ENCODE measurements around the gene SEMA5A. TPM values are rescaled to one million over a fixed set of nuclear protein-coding genes. Genes with fewer than 3 reads are reported as not detected.

Gene SEMA5A
- total RNA-seq, 1 donor from 2014 or later: 0.51 TPM

- no peaks in the 10 kb centered on the region for H3K36me3 Mint-ChIP-seq (ENCODE audit: unreplicated experiment)
- H3K4me1 Mint-ChIP-seq (ENCODE audit: low read depth, unreplicated experiment): peaks cover 3% of the 10 kb centered on the region
- H3K9me3 Mint-ChIP-seq (ENCODE audit: unreplicated experiment): peaks cover 3% of the 10 kb centered on the region
- no peak for TF ChIP-seq CTCF (IDR thresholded peaks at IDR 0.05; ENCODE audit: partially characterized antibody, unreplicated experiment)
- H3K27ac Mint-ChIP-seq (ENCODE audit: unreplicated experiment): no peak overlapping the region
- no peaks in the 10 kb centered on the region for H3K27me3 Mint-ChIP-seq (ENCODE audit: unreplicated experiment)
- H3K4me3 Mint-ChIP-seq (ENCODE audit: unreplicated experiment): no peak overlapping the region
- DNase-seq: no peak
Observed at GRCh38 chr5:9105851-9106250, 440.0 kb downstream of the SEMA5A start.

DNA sequence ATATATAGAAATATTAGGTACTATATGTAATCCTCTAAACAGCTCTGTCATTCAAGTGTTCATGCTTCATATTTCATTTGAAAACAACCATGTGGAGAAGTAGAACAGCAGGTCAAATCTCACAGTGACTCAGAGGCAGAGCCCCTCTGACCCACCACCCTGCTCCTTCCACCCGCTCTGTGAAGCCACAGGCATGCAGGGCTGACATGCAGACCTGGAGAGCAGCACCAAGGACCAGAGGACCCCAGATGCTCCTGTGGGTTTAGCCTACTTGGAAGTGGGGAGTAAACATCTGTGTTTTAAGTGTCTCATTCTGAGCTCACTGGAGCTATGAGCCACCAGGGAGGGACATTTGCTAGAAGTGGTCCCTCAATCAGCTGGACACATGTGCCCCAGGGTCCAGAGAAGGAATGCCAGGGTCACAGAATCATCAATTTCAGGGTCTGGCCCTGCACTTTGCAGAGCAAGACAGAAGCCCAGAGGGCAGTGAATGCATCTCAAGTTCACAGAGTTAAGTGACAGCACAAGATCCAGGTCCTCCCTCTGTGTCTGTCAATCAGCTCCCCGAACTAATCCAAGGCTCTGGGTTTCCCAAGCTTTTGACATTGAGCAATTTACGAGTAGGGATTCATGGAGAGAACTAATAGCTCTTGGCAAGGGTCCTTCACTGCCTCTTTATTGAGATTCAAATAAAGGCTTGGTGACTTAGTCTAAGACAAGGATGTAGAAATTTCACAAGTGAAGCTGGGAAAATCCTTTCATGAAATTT, 441.1 kb downstream of the SEMA5A start:
- Mint-ChIP-seq H3K4me1 (ENCODE audit: low read depth, unreplicated experiment) (peaks cover 3% of the 10 kb centered on the region), H3K27ac (ENCODE audit: unreplicated experiment) (no peak overlapping the region), H3K27me3 (ENCODE audit: unreplicated experiment) (no peaks in the 10 kb centered on the region), H3K9me3 (ENCODE audit: unreplicated experiment) (peaks cover 3% of the 10 kb centered on the region), H3K4me3 (ENCODE audit: unreplicated experiment) (no peak overlapping the region), H3K36me3 (ENCODE audit: unreplicated experiment) (no peaks in the 10 kb centered on the region)
- no peak for TF ChIP-seq CTCF (IDR thresholded peaks at IDR 0.05; ENCODE audit: partially characterized antibody, unreplicated experiment)
- no peak for DNase-seq

DNA sequence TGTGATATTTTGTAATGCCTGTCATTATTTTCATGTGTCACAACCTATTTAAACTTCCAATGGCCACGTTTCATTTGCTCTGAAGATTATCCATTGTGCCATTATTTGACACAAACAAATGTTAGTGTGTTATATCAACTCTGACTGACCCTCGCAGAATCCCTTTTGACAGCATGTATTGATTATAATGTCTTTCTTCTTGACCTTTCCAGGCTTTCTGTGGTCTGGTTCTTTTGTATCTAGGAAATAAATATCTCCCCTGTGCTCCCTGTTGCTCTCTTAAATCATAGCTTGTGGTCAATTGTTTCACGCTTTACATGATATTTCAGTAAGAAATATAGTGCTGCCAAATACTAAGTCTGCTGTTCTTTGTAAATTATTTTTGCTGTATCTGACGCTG, 442.6 kb downstream of the SEMA5A start:
- H3K27ac Mint-ChIP-seq (ENCODE audit: unreplicated experiment): no peak overlapping the region
- H3K36me3 Mint-ChIP-seq (ENCODE audit: unreplicated experiment): no peaks in the 10 kb centered on the region
- no peak for DNase-seq
- TF ChIP-seq CTCF (IDR thresholded peaks at IDR 0.05; ENCODE audit: partially characterized antibody, unreplicated experiment): no peak
- H3K4me3 Mint-ChIP-seq (ENCODE audit: unreplicated experiment): no peak overlapping the region
- H3K27me3 Mint-ChIP-seq (ENCODE audit: unreplicated experiment): no peaks in the 10 kb centered on the region
- H3K9me3 Mint-ChIP-seq (ENCODE audit: unreplicated experiment): peaks cover 1% of the 10 kb centered on the region
- peaks cover 2% of the 10 kb centered on the region for H3K4me1 Mint-ChIP-seq (ENCODE audit: low read depth, unreplicated experiment)

DNA sequence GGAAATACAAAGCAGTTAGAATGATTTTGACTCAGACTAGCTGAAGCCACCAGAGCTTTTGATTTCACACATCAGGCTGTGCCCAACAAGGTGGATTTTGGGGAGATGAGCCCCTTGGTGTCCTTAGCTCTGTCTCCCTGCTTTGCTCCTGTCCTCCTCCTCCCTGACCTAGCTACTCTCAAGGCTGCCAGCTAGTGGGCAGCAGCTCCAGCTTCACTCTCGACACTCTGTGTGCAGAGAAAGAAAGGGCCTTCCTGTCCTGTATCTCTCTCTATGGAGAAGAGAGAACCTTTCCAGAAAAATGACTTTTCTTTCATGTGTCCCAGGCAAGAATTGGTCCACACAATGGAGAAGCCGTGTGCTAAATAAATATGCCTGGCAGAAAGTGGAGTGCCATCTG, 446.2 kb downstream of the SEMA5A start:
- Mint-ChIP-seq H3K27me3 (ENCODE audit: unreplicated experiment) (no peaks in the 10 kb centered on the region), H3K36me3 (ENCODE audit: unreplicated experiment) (no peaks in the 10 kb centered on the region)

More for the DNA sequence above, 446.2 kb downstream of the SEMA5A start:
- H3K4me3 Mint-ChIP-seq (ENCODE audit: unreplicated experiment): no peak overlapping the region
- H3K9me3 Mint-ChIP-seq (ENCODE audit: unreplicated experiment): no peaks in the 10 kb centered on the region
- no peaks in the 10 kb centered on the region for H3K4me1 Mint-ChIP-seq (ENCODE audit: low read depth, unreplicated experiment)
- TF ChIP-seq CTCF (IDR thresholded peaks at IDR 0.05; ENCODE audit: partially characterized antibody, unreplicated experiment): no peak
- no peak for DNase-seq
- H3K27ac Mint-ChIP-seq (ENCODE audit: unreplicated experiment): no peak overlapping the region
